UCSD-AML1 (cell line): ENCODE data around the gene MYH10.

Experiments used
- DNase-seq: peaks from one replicate; lab custom pipeline; 2025; ENCODE audit not compliant: unreplicated experiment; lab: John Stamatoyannopoulos, UW

The MYH10 gene

DNA sequence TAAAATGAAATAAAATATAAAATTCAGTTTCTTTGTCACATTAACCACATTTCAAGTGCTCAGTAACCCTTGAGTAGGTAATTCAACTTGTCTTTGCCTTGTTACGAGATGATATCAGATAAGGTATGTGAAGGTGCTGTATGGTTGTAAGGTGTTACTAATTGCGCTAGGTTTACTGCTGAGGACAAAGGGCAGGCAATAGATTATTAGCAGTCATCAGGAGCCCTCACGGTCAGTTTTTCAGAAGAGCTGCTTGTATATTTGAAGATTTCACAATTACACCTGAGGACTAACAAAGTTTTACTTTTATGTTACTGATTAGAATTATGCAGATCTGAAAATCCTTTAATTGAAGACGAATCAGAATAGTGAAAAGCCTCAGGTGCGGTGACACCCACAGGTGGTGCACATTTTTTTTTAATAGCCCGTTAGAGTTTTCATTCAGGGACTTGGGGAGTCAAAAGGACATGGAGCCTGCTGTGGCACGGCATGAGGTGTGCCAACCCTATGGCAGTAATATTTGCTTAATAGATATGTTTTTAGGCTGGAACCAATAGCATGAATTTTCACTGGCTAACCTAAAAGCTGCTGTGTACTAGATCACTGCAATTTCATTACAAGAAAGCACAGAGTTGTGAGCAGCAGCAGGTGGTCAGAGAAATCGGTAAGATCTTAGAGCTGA lies 178.5 kb downstream of the MYH10 start:
- DNase-seq, result no peak

DNA sequence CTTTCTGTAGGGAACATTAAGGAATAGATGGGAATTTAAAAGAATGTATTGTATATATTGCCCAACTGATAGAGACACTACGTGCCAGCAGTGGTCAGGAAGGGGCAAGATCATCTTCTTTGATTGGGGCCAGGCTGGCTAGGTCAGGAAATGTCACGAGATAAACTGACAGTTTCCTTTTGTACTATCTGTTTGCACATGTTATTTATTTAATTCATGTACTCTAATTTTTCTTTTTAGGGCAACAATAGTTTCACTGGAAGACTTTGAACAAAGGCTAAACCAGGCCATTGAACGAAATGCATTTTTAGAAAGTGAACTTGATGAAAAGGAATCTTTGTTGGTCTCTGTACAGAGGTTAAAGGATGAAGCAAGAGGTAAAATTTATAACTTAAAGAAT lies 182.2 kb downstream of the MYH10 start:
- no peak for DNase-seq

GRCh38 chr17:8447799-8448198 lies 182.7 kb downstream of the MYH10 start:
- no peak for DNase-seq

DNA sequence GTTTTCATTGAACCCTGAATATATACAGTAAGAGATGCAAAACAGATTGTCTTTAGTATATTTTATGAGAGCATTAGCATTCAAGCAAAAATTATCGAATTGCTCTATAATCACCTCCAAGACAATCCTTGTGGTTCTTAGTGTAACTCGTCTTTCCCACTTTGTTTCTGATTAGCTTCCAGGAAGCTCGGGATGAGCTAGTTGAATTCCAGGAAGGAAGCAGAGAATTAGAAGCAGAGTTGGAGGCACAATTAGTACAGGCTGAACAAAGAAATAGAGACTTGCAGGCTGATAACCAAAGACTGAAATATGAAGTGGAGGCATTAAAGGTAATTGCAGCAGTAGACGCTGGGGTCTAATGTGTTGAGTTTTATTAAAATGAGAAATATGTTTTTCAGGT lies 185.0 kb downstream of the MYH10 start:
- no peak for DNase-seq

GRCh38 chr17:8444494-8444893 lies 186.0 kb downstream of the MYH10 start:
- no peak for DNase-seq

GRCh38 chr17:8443756-8444155 lies 186.8 kb downstream of the MYH10 start:
- no peak for DNase-seq

DNA sequence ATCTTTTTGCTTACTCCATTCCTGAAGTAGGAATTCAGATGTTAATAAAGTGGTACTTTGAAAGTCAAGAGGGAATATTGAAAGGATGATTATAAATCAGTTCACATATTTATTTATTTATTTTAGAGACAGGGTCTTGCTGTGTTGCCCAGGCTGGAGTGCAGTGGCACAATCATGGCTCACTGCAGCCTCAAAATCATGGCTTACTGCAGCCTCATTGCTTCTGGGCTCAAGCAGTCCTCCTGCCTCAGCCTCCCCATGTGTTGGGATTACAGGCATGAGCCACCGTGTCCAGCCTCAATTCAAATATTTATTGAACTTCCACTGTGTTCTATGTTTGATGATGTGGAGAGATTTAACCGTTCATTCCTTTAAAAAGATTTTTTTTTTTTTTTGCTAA lies 188.2 kb downstream of the MYH10 start:
- DNase-seq, result no peak

GRCh38 chr17:8441690-8442089 lies 188.8 kb downstream of the MYH10 start:
- DNase-seq, result no peak

- no peak for DNase-seq
These were observed 190.8 kb downstream of the MYH10 start for GRCh38 chr17:8439681-8440080.

DNA sequence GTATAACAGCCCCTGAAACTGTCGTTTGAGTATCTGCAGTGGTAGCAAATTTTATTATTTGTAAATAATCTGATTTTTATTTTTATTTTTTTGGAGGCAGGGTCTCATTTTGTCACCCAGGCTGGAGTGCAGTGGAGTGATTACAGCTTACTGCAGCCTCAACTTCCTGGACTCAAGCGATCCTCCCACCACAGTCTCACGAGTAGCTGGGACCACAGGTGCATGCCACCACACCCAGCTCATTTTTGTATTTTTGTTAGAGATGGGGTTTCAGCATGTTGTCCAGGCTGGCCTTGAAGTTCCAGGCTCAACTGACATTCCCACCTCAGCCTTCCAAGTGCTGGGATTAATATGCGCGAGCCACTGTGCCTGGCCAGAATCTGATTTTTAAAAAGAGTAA lies 192.1 kb downstream of the MYH10 start:
- DNase-seq, result no peak

GRCh38 chr17:8436844-8437171 lies 193.7 kb downstream of the MYH10 start:
- DNase-seq, result no peak

- peak; percentile 67 for DNase-seq
These were observed 194.2 kb downstream of the MYH10 start for GRCh38 chr17:8436169-8436843.

DNA sequence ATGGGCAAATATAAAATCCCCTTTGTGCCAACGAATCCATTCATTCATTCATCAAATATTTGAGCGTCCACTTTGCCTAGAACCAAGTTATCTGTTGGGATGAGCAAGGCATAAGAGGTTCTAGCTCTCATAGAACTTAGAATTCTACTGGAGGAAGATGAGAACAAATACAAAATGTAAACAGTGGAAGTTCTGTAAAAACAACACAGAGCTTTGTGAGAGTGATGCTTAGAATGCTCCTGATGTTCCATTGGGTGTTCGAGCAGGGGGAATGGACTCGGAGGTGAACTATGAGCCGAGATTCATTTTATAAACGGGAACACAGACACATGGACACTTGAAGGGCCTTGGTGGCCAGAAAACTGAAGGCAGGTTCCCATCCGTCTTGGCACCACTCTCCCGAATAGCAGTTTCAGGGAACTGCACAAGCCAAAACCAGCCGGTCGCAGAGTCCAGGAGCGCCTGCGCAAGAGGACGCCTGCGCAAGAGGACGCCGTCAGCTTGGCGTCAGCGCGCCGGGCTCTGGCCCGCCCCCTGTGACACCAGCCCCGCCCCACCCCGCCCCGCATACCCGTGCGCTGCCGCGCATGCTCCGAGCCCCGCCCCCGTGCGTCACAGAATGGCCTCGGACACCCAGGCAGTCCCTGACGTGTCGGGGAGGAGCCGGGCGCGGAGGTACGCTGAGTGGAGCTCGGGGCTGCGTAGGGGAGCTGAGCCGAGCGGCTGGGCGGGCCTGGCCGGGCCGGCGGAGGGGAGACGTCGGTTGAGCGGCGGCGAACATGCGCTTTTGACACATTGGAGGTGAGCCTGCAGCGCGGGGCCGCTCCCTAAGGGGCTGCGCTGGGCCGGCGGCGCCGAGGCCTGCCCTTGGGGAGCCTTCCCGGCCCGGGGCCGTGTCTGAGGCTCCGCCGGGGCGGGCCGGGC lies 195.0 kb downstream of the MYH10 start, which contains the start of gene NDEL1:
Gene NDEL1 (plus strand): TSS at position 640 of the 924 bp plus-strand sequence. CDS start 8,388 bp downstream, outside the sequence.
- DNase-seq, result peak; percentile 98

- DNase-seq, result no peak
These were observed 199.6 kb downstream of the MYH10 start for GRCh38 chr17:8430966-8431365.

- DNase-seq, result no peak
These were observed 203.7 kb downstream of the MYH10 start for GRCh38 chr17:8426802-8427201.

- no peak for DNase-seq
These were observed 204.3 kb downstream of the MYH10 start for GRCh38 chr17:8426094-8426720.
